ENCODE data around the gene MYOD1.

Gene MYOD1

GRCh38 chr11:17730137-17730536 lies 10.8 kb downstream of the MYOD1 start:
- Histone ChIP-seq H3K27me3 (ENCODE audit: control insufficient read depth, low read length) (peaks cover 12% of the 10 kb centered on the region), H3K4me1 (ENCODE audit: control insufficient read depth, low read length) (no peaks in the 10 kb centered on the region), H3K9me3 (ENCODE audit: control insufficient read depth, insufficient read depth, low read length) (no peaks in the 10 kb centered on the region), H3K79me2 (ENCODE audit: control insufficient read depth, low read length) (no peaks in the 10 kb centered on the region), H3K4me2 (ENCODE audit: low read length) (no peak overlapping the region), H3F3A (ENCODE audit: control insufficient read depth, insufficient read depth) (no peaks in the 10 kb centered on the region), H3K27ac (ENCODE audit: low read depth, low read length) (no peak overlapping the region), H4K20me1 (ENCODE audit: control insufficient read depth, insufficient read depth, low read depth, low read length) (no peaks in the 10 kb centered on the region), H3K4me3 (ENCODE audit: low read length) (no peak overlapping the region), H3K36me3 (ENCODE audit: control insufficient read depth, low read length) (no peaks in the 10 kb centered on the region), H3K9me2 (replicated peaks; ENCODE audit: control insufficient read depth, low read length) (no peaks in the 10 kb centered on the region)
- TF ChIP-seq EZH2phosphoT487 (IDR thresholded peaks at IDR 0.05; ENCODE audit: borderline replicate concordance, low read length) (no peak), CTCF (IDR thresholded peaks at IDR 0.05; ENCODE audit: low read depth, low read length, poor library complexity, severe bottlenecking) (no peak)

- Histone ChIP-seq H4K20me1 (ENCODE audit: control insufficient read depth, insufficient read depth, low read depth, low read length) (no peaks in the 10 kb centered on the region), H3K9me2 (replicated peaks; ENCODE audit: control insufficient read depth, low read length) (no peaks in the 10 kb centered on the region), H3K4me1 (ENCODE audit: control insufficient read depth, low read length) (no peaks in the 10 kb centered on the region), H3F3A (ENCODE audit: control insufficient read depth, insufficient read depth) (no peaks in the 10 kb centered on the region), H3K27me3 (ENCODE audit: control insufficient read depth, low read length) (peaks cover 12% of the 10 kb centered on the region), H3K79me2 (ENCODE audit: control insufficient read depth, low read length) (no peaks in the 10 kb centered on the region), H3K27ac (ENCODE audit: low read depth, low read length) (no peak overlapping the region), H3K4me2 (ENCODE audit: low read length) (no peak overlapping the region), H3K4me3 (ENCODE audit: low read length) (no peak overlapping the region), H3K9me3 (ENCODE audit: control insufficient read depth, insufficient read depth, low read length) (no peaks in the 10 kb centered on the region), H3K36me3 (ENCODE audit: control insufficient read depth, low read length) (no peaks in the 10 kb centered on the region)
- TF ChIP-seq EZH2phosphoT487 (IDR thresholded peaks at IDR 0.05; ENCODE audit: borderline replicate concordance, low read length): no peak
- TF ChIP-seq CTCF (IDR thresholded peaks at IDR 0.05; ENCODE audit: low read depth, low read length, poor library complexity, severe bottlenecking): peak; percentile 87
Observed at GRCh38 chr11:17730608-17731462, 11.5 kb downstream of the MYOD1 start.

- H3K4me2 ChIP-seq (ENCODE audit: low read length): no peak overlapping the region
- H3K27ac ChIP-seq (ENCODE audit: low read depth, low read length): no peak overlapping the region
- H4K20me1 ChIP-seq (ENCODE audit: control insufficient read depth, insufficient read depth, low read depth, low read length): no peaks in the 10 kb centered on the region
- no peaks in the 10 kb centered on the region for H3K79me2 ChIP-seq (ENCODE audit: control insufficient read depth, low read length)
- H3K9me3 ChIP-seq (ENCODE audit: control insufficient read depth, insufficient read depth, low read length): no peaks in the 10 kb centered on the region
- H3K4me3 ChIP-seq (ENCODE audit: low read length): no peak overlapping the region
- H3K36me3 ChIP-seq (ENCODE audit: control insufficient read depth, low read length): no peaks in the 10 kb centered on the region
- H3F3A ChIP-seq (ENCODE audit: control insufficient read depth, insufficient read depth): no peaks in the 10 kb centered on the region
- H3K9me2 ChIP-seq (replicated peaks; ENCODE audit: control insufficient read depth, low read length): no peaks in the 10 kb centered on the region
- TF ChIP-seq EZH2phosphoT487 (IDR thresholded peaks at IDR 0.05; ENCODE audit: borderline replicate concordance, low read length) (no peak), CTCF (IDR thresholded peaks at IDR 0.05; ENCODE audit: low read depth, low read length, poor library complexity, severe bottlenecking) (no peak)
- H3K27me3 ChIP-seq (ENCODE audit: control insufficient read depth, low read length): peaks cover 10% of the 10 kb centered on the region
- no peaks in the 10 kb centered on the region for H3K4me1 ChIP-seq (ENCODE audit: control insufficient read depth, low read length)
Observed at GRCh38 chr11:17733261-17733660, 13.9 kb downstream of the MYOD1 start.

Measured in DOHH2 (cell line).